ENCODE data around the gene MROH2A.

DNA sequence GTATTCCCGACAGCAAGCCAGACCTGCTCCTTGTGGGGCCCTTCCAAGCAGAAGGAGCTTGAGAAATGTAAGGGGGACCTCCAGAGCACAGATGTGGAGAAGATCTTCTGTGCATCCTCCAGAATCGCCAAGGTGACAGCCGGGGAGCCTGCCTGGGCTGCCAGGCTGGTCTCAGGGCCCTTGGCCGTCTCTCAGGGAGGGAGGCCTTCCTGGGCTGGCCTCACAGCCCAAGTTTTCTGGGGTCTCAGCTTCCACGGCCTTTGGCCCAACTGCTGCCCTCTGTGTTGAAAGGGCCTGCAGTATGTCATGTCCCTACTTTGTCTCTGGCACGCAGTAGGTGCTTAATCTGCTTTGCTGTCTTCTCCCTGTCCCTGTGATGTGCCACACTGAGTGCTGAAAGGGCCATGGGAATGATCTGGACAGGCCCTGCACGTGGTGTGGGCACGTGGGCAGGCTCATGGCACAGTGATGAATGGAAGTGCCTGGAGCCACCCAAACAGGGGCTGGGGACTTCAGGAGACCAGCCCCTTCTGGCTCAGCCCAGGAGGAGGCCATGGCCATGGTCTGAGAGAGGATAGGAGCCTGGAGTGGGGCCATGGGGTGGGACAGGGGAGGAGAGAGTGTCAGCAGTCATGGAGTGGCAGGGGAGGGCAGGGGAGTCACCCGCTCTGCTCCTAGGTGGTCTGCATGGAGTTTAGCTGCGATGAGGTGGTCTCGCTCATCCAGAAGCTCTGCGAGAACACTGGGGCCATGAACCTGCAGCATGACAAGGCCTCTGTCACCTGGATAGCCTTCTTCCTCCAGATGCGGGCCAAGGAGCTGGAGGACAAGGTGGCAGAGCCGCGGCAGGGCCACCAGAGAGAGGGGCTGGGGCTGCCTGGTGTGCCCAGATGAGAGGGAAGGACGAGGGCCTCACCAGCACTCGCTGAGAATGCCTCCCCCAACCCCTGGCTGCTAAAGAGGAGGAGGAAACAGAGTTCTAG, 40.8 kb downstream of the MROH2A start:
- TF ChIP-seq, protein P1, sequence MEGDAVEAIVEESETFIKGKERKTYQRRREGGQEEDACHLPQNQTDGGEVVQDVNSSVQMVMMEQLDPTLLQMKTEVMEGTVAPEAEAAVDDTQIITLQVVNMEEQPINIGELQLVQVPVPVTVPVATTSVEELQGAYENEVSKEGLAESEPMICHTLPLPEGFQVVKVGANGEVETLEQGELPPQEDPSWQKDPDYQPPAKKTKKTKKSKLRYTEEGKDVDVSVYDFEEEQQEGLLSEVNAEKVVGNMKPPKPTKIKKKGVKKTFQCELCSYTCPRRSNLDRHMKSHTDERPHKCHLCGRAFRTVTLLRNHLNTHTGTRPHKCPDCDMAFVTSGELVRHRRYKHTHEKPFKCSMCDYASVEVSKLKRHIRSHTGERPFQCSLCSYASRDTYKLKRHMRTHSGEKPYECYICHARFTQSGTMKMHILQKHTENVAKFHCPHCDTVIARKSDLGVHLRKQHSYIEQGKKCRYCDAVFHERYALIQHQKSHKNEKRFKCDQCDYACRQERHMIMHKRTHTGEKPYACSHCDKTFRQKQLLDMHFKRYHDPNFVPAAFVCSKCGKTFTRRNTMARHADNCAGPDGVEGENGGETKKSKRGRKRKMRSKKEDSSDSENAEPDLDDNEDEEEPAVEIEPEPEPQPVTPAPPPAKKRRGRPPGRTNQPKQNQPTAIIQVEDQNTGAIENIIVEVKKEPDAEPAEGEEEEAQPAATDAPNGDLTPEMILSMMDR (IDR thresholded peaks at IDR 0.05), result no peak
- no peak for TF ChIP-seq POLR2A (IDR thresholded peaks at IDR 0.05)
